ENCODE measurements around the gene FAM98C. TPM values are rescaled to one million over a fixed set of nuclear protein-coding genes. Genes with fewer than 3 reads are reported as not detected.

Gene FAM98C
- total RNA-seq, 2 donors from 2014 or later: 20.0 to 34.0 TPM

GRCh38 chr19:38391911-38392464 lies 10.9 kb upstream of the FAM98C start:
- peaks cover under 1 to 22% of the 10 kb centered on the region in 2 donors for H3K4me1 ChIP-seq (ENCODE audit: control insufficient read depth in 1 of 2, low read depth in 2 of 2)

GRCh38 chr19:38392707-38393308 lies 10.1 kb upstream of the FAM98C start:
- H3K9me3 ChIP-seq: no peaks in the 10 kb centered on the region
- TF ChIP-seq CTCF (IDR thresholded peaks at IDR 0.05): no peak
- no peak overlapping the region for H3K27ac ChIP-seq
- ATAC-seq (ENCODE audit: insufficient number of reproducible peaks, low FRiP score, low read depth): no peak
- H3K36me3 ChIP-seq: no peaks in the 10 kb centered on the region
- DNase-seq (ENCODE audit: low spot score): no peak
- peaks cover 0 to 15% of the 10 kb centered on the region in 2 donors for H3K4me1 ChIP-seq (ENCODE audit: control insufficient read depth in 1 of 2, low read depth in 2 of 2)
- H3K4me3 ChIP-seq: no peak overlapping the region
- H3K27me3 ChIP-seq (replicated peaks; ENCODE audit: insufficient read depth): no peaks in the 10 kb centered on the region

More at GRCh38 chr19:38391911-38392464, 10.9 kb upstream of the FAM98C start:
- H3K27me3 ChIP-seq (replicated peaks; ENCODE audit: insufficient read depth): no peaks in the 10 kb centered on the region
- TF ChIP-seq CTCF (IDR thresholded peaks at IDR 0.05): no peak
- H3K27ac ChIP-seq: no peak overlapping the region
- no peak overlapping the region for H3K4me3 ChIP-seq
- no peaks in the 10 kb centered on the region for H3K36me3 ChIP-seq
- ATAC-seq (ENCODE audit: insufficient number of reproducible peaks, low FRiP score, low read depth) (no peak), DNase-seq (ENCODE audit: low spot score) (no peak)
- H3K9me3 ChIP-seq: no peaks in the 10 kb centered on the region

GRCh38 chr19:38394488-38394887 lies 8.4 kb upstream of the FAM98C start:
- H3K27ac ChIP-seq: no peak overlapping the region
- no peaks in the 10 kb centered on the region for H3K27me3 ChIP-seq (replicated peaks; ENCODE audit: insufficient read depth)
- no peak for TF ChIP-seq CTCF (IDR thresholded peaks at IDR 0.05)
- H3K4me3 ChIP-seq: no peak overlapping the region
- H3K9me3 ChIP-seq: no peaks in the 10 kb centered on the region
- no peaks in the 10 kb centered on the region for H3K36me3 ChIP-seq
- DNase-seq (ENCODE audit: low spot score) (no peak), ATAC-seq (ENCODE audit: insufficient number of reproducible peaks, low FRiP score, low read depth) (no peak)
- peaks cover 0 to 6% of the 10 kb centered on the region in 2 donors for H3K4me1 ChIP-seq (ENCODE audit: control insufficient read depth in 1 of 2, low read depth in 2 of 2)

GRCh38 chr19:38395381-38396114 lies 7.3 kb upstream of the FAM98C start:
- Histone ChIP-seq H3K4me1 (ENCODE audit: control insufficient read depth in 1 of 2, low read depth in 2 of 2) (no peaks in the 10 kb centered on the region), H3K36me3 (no peaks in the 10 kb centered on the region), H3K4me3 (peak overlapping the region; percentile 34), H3K9me3 (no peaks in the 10 kb centered on the region), H3K27ac (no peak overlapping the region), H3K27me3 (replicated peaks; ENCODE audit: insufficient read depth) (peaks cover 3% of the 10 kb centered on the region)
- DNase-seq (ENCODE audit: low spot score) (no peak), ATAC-seq (ENCODE audit: insufficient number of reproducible peaks, low FRiP score, low read depth) (no peak)
- TF ChIP-seq CTCF (IDR thresholded peaks at IDR 0.05): no peak

GRCh38 chr19:38399081-38399480 lies 3.8 kb upstream of the FAM98C start:
- no peak for ATAC-seq (ENCODE audit: insufficient number of reproducible peaks, low FRiP score, low read depth)
- no peaks in the 10 kb centered on the region for H3K9me3 ChIP-seq
- TF ChIP-seq CTCF (IDR thresholded peaks at IDR 0.05): no peak
- no peak overlapping the region for H3K27ac ChIP-seq
- peaks cover 0 to 7% of the 10 kb centered on the region in 2 donors for H3K4me1 ChIP-seq (ENCODE audit: control insufficient read depth in 1 of 2, low read depth in 2 of 2)
- no peak overlapping the region for H3K4me3 ChIP-seq
- H3K36me3 ChIP-seq: no peaks in the 10 kb centered on the region
- peaks cover 3% of the 10 kb centered on the region for H3K27me3 ChIP-seq (replicated peaks; ENCODE audit: insufficient read depth)
- no peak for DNase-seq (ENCODE audit: low spot score)
